ENCODE measurements around the gene CIBAR2.
"Not testable (repeated sequence)": the region's sequence is repeated elsewhere in the genome, so short reads cannot be mapped to it uniquely, and the experiment has no call there.

- not testable (repeated sequence) for TF ChIP-seq POLR2AphosphoS5 (IDR thresholded peaks at IDR 0.05; ENCODE audit: low read depth); CTCF (conservative IDR thresholded peaks at IDR 0.05; ENCODE audit: low read depth in 2 of 2); REST (IDR thresholded peaks at IDR 0.05; ENCODE audit: unreplicated experiment); EZH2 (IDR thresholded peaks at IDR 0.05; ENCODE audit: low read depth, unreplicated experiment)
Measured at GRCh38 chr16:85054321-85054720, 58.0 kb downstream of the CIBAR2 start.
